ENCODE measurements around the gene FOXM1.

Gene FOXM1

DNA sequence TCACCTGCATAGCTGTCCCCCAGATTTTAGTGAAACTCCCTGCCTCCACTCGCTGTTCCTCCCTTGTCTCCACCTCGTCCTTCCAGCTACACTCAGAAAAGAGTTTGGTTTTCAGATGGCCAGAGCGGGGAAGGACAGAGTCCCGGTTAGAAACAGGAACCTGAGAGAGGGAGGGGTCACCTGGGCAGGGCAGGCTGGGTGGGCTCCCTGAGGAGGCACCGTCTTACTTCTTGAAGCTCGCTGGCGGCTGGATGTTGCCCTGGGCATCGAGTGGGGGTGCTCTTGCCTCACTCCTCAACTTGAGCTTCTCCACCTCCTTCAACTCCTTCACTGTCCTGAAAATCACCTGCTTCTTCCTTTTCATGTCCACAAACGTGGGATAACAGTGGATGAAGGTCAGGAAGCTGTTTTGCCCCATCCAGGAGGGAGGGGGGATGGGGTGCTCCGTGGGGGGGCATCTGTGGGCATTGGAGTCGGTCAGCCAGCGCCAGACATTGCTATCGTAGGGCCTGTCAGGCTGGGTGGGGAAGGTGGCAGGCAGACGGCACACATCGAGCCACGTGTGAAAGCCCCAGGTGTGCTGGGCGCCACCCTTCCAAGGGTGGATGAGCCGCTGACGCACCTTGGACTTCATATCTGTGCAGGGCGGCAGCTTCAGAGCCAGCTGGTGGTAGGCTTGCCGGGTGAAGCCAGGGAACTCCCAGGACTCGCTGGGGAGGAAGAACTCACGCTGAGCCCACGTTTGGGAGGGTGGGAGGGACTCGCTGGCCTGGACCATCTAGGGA is 22.1 kb downstream of the FOXM1 start:
- no peak for DNase-seq
- Histone ChIP-seq H3K36me3 (replicated peaks; ENCODE audit: insufficient read depth, low read length) (no peaks in the 10 kb centered on the region), H3K79me2 (ENCODE audit: low read length) (no peaks in the 10 kb centered on the region), H3K9me3 (replicated peaks; ENCODE audit: insufficient read depth, low read length) (no peaks in the 10 kb centered on the region), H4K20me1 (ENCODE audit: insufficient read depth, low read length) (no peaks in the 10 kb centered on the region), H3K4me3 (ENCODE audit: low read length) (no peak overlapping the region), H3K27ac (ENCODE audit: low read length) (no peak overlapping the region), H3K27me3 (replicated peaks; ENCODE audit: insufficient read depth, low read length) (no peaks in the 10 kb centered on the region), H3K4me1 (ENCODE audit: low read length) (no peaks in the 10 kb centered on the region), H2AFZ (ENCODE audit: low read length) (no peak overlapping the region), H3F3A (ENCODE audit: insufficient read depth, low read length) (peaks cover 3% of the 10 kb centered on the region; the same call in 1 of the 2 replicates), H3K4me2 (ENCODE audit: low read depth, low read length) (no peak overlapping the region), H3K9me2 (replicated peaks; ENCODE audit: insufficient read depth, low read length) (no peaks in the 10 kb centered on the region), H3K9ac (ENCODE audit: low read length) (no peak overlapping the region)
- TF ChIP-seq EZH2phosphoT487 (IDR thresholded peaks at IDR 0.05; ENCODE audit: low read length) (no peak), EZH2 (optimal IDR thresholded peaks at IDR 0.05; ENCODE audit: low read depth, low read length) (no peak)
- TF ChIP-seq, protein P1, sequence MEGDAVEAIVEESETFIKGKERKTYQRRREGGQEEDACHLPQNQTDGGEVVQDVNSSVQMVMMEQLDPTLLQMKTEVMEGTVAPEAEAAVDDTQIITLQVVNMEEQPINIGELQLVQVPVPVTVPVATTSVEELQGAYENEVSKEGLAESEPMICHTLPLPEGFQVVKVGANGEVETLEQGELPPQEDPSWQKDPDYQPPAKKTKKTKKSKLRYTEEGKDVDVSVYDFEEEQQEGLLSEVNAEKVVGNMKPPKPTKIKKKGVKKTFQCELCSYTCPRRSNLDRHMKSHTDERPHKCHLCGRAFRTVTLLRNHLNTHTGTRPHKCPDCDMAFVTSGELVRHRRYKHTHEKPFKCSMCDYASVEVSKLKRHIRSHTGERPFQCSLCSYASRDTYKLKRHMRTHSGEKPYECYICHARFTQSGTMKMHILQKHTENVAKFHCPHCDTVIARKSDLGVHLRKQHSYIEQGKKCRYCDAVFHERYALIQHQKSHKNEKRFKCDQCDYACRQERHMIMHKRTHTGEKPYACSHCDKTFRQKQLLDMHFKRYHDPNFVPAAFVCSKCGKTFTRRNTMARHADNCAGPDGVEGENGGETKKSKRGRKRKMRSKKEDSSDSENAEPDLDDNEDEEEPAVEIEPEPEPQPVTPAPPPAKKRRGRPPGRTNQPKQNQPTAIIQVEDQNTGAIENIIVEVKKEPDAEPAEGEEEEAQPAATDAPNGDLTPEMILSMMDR (IDR thresholded peaks at IDR 0.05; ENCODE audit: low read length): no peak

DNA sequence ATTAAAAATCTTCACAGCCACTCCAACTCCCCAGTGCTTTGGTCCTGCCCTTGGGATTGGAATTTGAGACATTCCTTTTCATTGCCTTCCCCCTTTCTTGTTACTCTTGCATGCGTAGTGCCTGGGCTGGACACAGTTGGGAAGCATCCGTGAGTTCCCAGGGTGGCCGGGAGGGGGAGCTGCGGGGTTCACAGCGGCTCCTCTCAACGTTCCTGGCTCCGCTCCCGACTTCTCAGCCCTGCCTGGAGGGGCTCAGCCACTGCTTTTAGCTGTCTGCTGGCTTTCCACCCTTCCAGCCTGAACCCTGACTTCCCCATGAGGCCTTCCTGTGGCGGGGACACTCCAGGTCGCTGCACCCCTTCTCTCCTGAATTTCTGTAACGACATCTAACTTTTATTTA is 23.3 kb downstream of the FOXM1 start:
- no peaks in the 10 kb centered on the region for H3K79me2 ChIP-seq (ENCODE audit: low read length)
- no peaks in the 10 kb centered on the region for H3K9me2 ChIP-seq (replicated peaks; ENCODE audit: insufficient read depth, low read length)
- DNase-seq: no peak

DNA sequence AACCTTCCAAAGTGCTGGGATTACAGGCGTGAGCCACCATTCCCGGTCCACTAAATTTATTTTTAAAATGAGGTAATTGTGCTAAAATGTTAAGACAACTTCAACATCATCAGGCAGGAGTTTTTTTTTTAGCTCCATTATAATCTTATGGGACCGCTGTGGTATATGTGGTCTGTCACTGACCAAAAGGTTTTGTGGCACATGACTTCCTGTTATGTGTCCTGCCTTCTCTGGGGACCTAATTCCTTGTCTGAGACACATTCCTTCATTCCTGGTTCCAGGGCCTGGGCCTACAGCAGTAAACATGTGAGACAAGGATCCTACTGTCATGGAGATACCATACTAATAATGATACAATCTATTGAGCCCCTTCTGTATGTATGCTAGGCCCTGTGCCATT is 25.0 kb downstream of the FOXM1 start:
- Histone ChIP-seq H3K9me2 (replicated peaks; ENCODE audit: insufficient read depth, low read length) (no peaks in the 10 kb centered on the region), H3K4me1 (ENCODE audit: low read length) (no peaks in the 10 kb centered on the region), H3K27ac (ENCODE audit: low read length) (no peak overlapping the region), H2AFZ (ENCODE audit: low read length) (no peak overlapping the region), H3K79me2 (ENCODE audit: low read length) (no peaks in the 10 kb centered on the region), H4K20me1 (ENCODE audit: insufficient read depth, low read length) (no peaks in the 10 kb centered on the region), H3F3A (ENCODE audit: insufficient read depth, low read length) (no peaks in the 10 kb centered on the region), H3K36me3 (replicated peaks; ENCODE audit: insufficient read depth, low read length) (no peaks in the 10 kb centered on the region), H3K4me2 (ENCODE audit: low read depth, low read length) (no peak overlapping the region), H3K27me3 (replicated peaks; ENCODE audit: insufficient read depth, low read length) (no peaks in the 10 kb centered on the region), H3K9ac (ENCODE audit: low read length) (no peak overlapping the region), H3K4me3 (ENCODE audit: low read length) (no peak overlapping the region), H3K9me3 (replicated peaks; ENCODE audit: insufficient read depth, low read length) (no peaks in the 10 kb centered on the region)
- no peak for DNase-seq
- TF ChIP-seq EZH2 (optimal IDR thresholded peaks at IDR 0.05; ENCODE audit: low read depth, low read length): no peak
- TF ChIP-seq, protein P1 (IDR thresholded peaks at IDR 0.05; ENCODE audit: low read length): no peak
- TF ChIP-seq EZH2phosphoT487 (IDR thresholded peaks at IDR 0.05; ENCODE audit: low read length): no peak

More for the DNA sequence above, 23.3 kb downstream of the FOXM1 start:
- Histone ChIP-seq H4K20me1 (ENCODE audit: insufficient read depth, low read length) (no peaks in the 10 kb centered on the region), H3K4me1 (ENCODE audit: low read length) (no peaks in the 10 kb centered on the region), H3K27me3 (replicated peaks; ENCODE audit: insufficient read depth, low read length) (no peaks in the 10 kb centered on the region), H3K4me2 (ENCODE audit: low read depth, low read length) (no peak overlapping the region), H3K36me3 (replicated peaks; ENCODE audit: insufficient read depth, low read length) (no peaks in the 10 kb centered on the region), H3F3A (ENCODE audit: insufficient read depth, low read length) (peaks cover 3% of the 10 kb centered on the region; the same call in 1 of the 2 replicates), H2AFZ (ENCODE audit: low read length) (no peak overlapping the region), H3K27ac (ENCODE audit: low read length) (no peak overlapping the region), H3K9ac (ENCODE audit: low read length) (no peak overlapping the region), H3K9me3 (replicated peaks; ENCODE audit: insufficient read depth, low read length) (no peaks in the 10 kb centered on the region), H3K4me3 (ENCODE audit: low read length) (no peak overlapping the region)
- no peak for TF ChIP-seq EZH2phosphoT487 (IDR thresholded peaks at IDR 0.05; ENCODE audit: low read length)
- TF ChIP-seq EZH2 (optimal IDR thresholded peaks at IDR 0.05; ENCODE audit: low read depth, low read length): no peak
- TF ChIP-seq, protein P1 (IDR thresholded peaks at IDR 0.05; ENCODE audit: low read length): peak; percentile 38

Data from MM.1S (cell line).